Aorta (tissue), 5 donors: ENCODE measurements around the gene ANKAR. TPM values are rescaled to one million over a fixed set of nuclear protein-coding genes. Genes with fewer than 3 reads are reported as not detected.

ENCODE experiments used
- ATAC-seq: fragments of 200-7000 bp; cut with Tn5 transposase; one replicate; pipeline ENCODE4 v1.9.1; 2022; ENCODE audit warnings: moderate library complexity; ENCODE audit not compliant: low FRiP score
- DNase-seq, 2 donors: peaks; one replicate each; pipeline ENCODE4 v3.0.0-alpha.2; 2020
- H3K27ac ChIP-seq, 2 donors: one replicate each; pipeline ENCODE4 v1.5.1; 2013; ENCODE audit warnings: low read length in 2 of 2, mild to moderate bottlenecking in 2 of 2, moderate library complexity in 2 of 2, control low read depth in 1 of 2, inconsistent platforms in 1 of 2, low read depth in 1 of 2
- H3K27me3 ChIP-seq, 2 donors: one replicate each; pipeline ENCODE4 v1.6.1; 2013; ENCODE audit warnings: control low read depth in 1 of 2, low read length in 1 of 2, mild to moderate bottlenecking in 1 of 2, moderate library complexity in 1 of 2; ENCODE audit not compliant: insufficient read depth in 2 of 2, control insufficient read depth in 1 of 2
- H3K36me3 ChIP-seq, 2 donors: one replicate each; pipeline ENCODE4 v1.6.1; 2013; ENCODE audit warnings: control low read depth in 1 of 2, low read length in 1 of 2, mild to moderate bottlenecking in 1 of 2; ENCODE audit not compliant: insufficient read depth in 2 of 2, control insufficient read depth in 1 of 2
- H3K4me1 ChIP-seq, 2 donors: one replicate each; pipeline ENCODE4 v1.6.1; 2013; ENCODE audit warnings: low read length in 2 of 2, control low read depth in 1 of 2, mild to moderate bottlenecking in 1 of 2, moderate library complexity in 1 of 2; ENCODE audit not compliant: insufficient read depth in 2 of 2, control insufficient read depth in 1 of 2
- H3K4me3 ChIP-seq, 2 donors: one replicate each; pipeline ENCODE4 v1.5.1; 2013; ENCODE audit warnings: low read length in 2 of 2, control low read depth in 1 of 2, mild to moderate bottlenecking in 1 of 2
- H3K9me3 ChIP-seq: one replicate; pipeline ENCODE4 v1.6.1; 2013; ENCODE audit warnings: mild to moderate bottlenecking, low read length; ENCODE audit not compliant: control insufficient read depth
- WGBS, 2 donors: extraction: QIAGEN DNeasy Blood & Tissue Kit; methylation state at CpG; one replicate each; pipeline ENCODE4 v1.1.7; 2013; 5-methylcytosine and 5-hydroxymethylcytosine counted together
- intact Hi-C, 2 donors: fragments of 100-400 bp; cut with DNase I; formaldehyde crosslinking; loops; one replicate each; pipeline versions ENCODE4 v1.14.2 to v1.15.0; 2022
- long read RNA-seq, 2 donors: library from polyadenylated mRNA; unstranded; transcript quantifications; one replicate each; pipeline ENCODE4 v2.0.0, GENCODE V29; 2020 to 2021
- polyA plus RNA-seq, 2 donors: library from polyadenylated mRNA; stranded (reverse); fragments of 200-250 nt; gene quantifications; one replicate each; pipeline ENCODE4 v1.2.3, GENCODE V29; 2013
- total RNA-seq, 2 donors: library from RNA; stranded (reverse); fragmentation: NEBNext Ultra II Directional; extraction: Animal tissue kit (Norgen Biotek cat#: 25700); gene quantifications; one replicate each; pipeline ENCODE4 v1.2.1, GENCODE V29; 2021
- donor health status: healthy with polysubstance abuse.
- donor health status: Bipolar disorder and iron deficiency.
- donor health status: DM: no; HTN: no; CAD: no.
- donor health status: DM: no; HTN: no; CAD: no.
- donor health status: DM: yes; HTN: yes; CAD: no.

ANKAR gene, protein sequence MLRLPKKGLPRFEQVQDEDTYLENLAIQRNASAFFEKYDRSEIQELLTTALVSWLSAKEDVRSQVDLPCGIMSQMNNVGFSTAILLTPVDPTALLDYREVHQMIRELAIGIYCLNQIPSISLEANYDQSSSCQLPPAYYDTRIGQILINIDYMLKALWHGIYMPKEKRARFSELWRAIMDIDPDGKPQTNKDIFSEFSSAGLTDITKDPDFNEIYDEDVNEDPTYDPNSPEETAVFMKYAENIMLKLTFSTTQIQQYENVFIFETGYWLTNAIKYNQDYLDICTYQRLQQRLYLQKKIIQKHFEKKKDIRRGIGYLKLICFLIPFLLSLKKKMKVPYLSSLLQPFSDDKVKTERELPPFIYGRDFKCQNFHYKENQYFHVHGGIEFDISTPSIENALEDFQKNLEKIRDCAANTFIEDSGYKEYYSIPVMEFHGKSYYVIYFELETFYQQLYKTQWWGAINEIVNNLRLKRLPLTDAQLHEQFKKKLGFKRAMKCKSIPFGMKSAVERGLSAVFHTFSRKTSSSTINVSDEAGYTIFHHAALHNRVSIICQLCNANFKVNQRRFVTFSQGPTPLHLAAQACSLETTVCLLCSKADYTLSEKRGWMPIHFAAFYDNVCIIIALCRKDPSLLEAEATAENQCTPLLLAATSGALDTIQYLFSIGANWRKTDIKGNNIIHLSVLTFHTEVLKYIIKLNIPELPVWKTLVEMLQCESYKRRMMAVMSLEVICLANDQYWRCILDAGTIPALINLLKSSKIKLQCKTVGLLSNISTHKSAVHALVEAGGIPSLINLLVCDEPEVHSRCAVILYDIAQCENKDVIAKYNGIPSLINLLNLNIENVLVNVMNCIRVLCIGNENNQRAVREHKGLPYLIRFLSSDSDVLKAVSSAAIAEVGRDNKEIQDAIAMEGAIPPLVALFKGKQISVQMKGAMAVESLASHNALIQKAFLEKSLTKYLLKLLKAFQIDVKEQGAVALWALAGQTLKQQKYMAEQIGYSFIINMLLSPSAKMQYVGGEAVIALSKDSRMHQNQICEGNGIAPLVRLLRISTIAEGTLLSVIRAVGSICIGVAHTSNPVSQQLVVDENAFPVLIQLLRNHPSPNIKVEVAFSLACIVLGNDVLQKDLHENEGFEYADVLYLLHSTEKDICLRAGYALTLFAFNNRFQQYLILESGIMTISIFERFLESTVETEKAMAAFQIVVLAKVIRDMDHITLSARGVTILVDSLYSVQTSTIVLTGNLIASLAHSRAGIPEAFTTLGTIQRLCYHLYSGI (N-terminal part only)
- total RNA-seq: 10 to 100 TPM; 18.9 to 27.2 TPM
- 1 to 10 TPM; 1.0 to 7.5 TPM for polyA plus RNA-seq
- long read RNA-seq, donor 1, partial matches to known transcripts: 2 of 10 reads
- long read RNA-seq, donor 1, other reads (novel, unspliced or antisense): 7 of 10 reads
- long read RNA-seq, donor 2, partial matches to known transcripts: 2 of 16 reads
- long read RNA-seq, donor 2, other reads (novel, unspliced or antisense): 14 of 16 reads

DNA sequence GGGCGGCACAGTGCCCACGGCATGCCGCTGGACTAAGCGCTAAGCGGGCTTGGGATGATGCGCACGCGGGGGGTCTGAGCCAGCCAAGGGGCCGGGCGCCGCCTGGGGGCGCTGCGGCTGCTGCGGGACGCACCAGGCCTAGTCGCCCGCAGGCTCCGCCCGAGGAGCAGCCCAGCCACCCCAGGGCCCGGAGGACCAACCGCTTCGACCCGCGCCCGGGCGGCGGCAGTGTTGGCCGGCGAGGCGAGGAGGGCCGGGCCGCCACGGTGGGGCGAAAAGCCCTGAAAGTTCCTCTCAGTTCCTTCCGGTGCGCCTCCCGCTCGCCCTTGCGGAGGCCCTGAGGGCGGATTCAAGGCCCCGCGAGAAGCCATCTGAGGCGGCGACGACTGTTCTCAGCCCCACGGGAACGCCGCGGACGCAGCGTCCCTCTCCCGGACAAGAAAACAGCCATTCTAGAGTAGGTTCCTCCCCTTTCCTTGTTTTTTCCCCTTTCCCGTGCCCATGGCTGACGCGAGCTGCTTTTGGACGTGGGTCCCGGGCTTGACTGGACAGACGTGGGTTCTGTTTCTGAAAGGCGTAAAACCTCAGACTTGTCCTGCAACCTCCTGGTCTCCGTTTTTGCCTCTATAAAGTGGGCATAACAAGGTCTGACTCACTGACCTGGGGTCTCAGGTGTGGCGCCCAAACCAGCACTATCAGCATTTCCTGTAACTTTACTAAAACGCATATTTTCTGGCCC, at the start of gene ANKAR:
Gene ANKAR, plus strand, starts transcription at position 297 of the 739 bp plus-strand sequence. CDS start 1,821 bp downstream, outside the sequence.
- intact Hi-C loops: no loop called here
- Histone ChIP-seq H3K4me1 (no peaks in the 10 kb centered on the region), H3K36me3 (peaks cover 0 to 3% of the 10 kb centered on the region in 2 donors), H3K27ac (peak within 1 kb of the TSS; percentile 78 to 99), H3K9me3 (no peaks in the 10 kb centered on the region), H3K4me3 (peak within 1 kb of the TSS; percentile 66 to 69), H3K27me3 (no peaks in the 10 kb centered on the region)
- DNase-seq: peak; percentile 94 to 97
- ATAC-seq: peak; percentile 99
- 0 to 1% methylated on average over 58 to 62 of the region's 62 CpGs for WGBS, 2 donors

DNA sequence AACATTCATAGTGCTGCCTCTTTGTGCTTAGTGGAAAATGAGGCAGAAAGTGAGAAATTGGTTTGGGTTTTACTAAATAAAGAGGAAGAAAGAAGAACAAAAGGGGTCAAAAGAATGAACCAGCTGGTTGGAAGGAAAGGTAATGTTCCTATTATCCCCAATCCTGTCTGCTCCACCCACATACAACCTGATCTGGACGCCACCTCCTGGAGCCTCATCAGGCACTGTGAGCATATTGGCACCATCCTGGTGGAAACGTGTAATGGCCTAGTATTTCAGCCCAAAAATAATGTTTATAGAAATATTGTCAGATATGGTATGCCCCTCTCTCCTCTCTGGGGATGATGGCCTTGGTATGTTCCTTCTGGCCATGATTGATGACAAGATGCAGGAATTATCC, 48.8 kb upstream of the ANKAR start:
- ATAC-seq (no peak), DNase-seq (no peak)
- Histone ChIP-seq H3K4me3 (no peak overlapping the region), H3K27me3 (no peaks in the 10 kb centered on the region), H3K36me3 (no peaks in the 10 kb centered on the region), H3K27ac (no peak overlapping the region), H3K4me1 (no peaks in the 10 kb centered on the region), H3K9me3 (no peaks in the 10 kb centered on the region)
- 44 to 53% methylated on average over 2 of the region's 2 CpGs for WGBS, 2 donors
- intact Hi-C loops: no loop called here

DNA sequence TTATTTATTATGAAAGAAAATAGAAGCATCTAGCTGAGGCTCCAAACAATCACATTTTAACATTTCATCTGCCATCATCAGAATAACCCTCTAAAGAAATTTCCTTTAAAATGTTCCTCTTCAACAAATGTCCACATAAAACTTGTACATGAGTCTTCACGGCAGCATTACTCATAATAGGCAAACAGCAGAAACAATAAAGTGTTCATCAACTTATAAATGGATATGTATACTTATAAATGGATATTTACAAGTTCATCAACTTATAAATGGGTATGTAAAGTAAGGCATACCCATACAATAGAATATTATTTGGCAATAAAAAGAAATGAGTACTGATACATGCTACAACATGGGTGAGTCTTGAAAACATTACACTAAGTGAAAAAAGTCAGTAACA, 46.7 kb upstream of the ANKAR start:
- Histone ChIP-seq H3K27ac (no peak overlapping the region), H3K9me3 (no peaks in the 10 kb centered on the region), H3K4me1 (no peaks in the 10 kb centered on the region), H3K4me3 (no peak overlapping the region), H3K36me3 (no peaks in the 10 kb centered on the region), H3K27me3 (no peaks in the 10 kb centered on the region)
- WGBS, 2 donors: 61 to 75% methylated on average over 1 of the region's 1 CpG
- ATAC-seq: no peak
- intact Hi-C loops: no loop called here
- no peak for DNase-seq

DNA sequence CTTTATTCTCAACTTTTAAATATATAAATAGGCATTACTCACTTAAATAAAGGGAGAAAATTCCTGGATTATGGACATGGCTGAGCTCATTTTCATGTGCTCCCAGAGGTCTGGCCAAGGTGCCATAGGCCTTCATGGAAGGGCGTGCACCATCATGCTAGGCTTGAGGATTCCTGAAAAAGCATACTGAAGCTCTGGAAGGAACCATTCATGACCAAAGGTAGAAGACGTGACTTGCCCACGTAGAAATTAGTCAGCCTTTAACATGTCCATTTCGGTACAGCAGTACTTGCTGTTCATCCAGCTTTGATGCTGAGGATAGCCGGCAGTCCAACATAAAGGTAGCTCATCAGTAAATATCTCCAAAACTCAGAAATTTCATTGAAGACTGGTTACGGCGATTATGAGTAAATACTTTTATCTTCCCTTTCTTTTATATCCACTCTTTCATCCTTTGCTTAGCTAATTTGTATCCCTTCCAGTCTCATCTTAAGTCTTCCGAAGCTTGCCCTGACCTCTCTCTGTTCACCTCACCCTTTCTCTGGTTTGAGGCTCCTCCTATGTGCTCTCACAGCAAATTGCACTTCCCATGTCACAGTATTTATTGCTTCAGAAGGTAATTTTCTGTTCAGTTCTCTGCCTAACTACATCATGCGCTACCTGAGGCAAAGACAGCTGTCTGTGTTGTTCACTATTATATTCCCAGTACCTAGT, 45.5 kb upstream of the ANKAR start:
- Histone ChIP-seq H3K27ac (no peak overlapping the region), H3K27me3 (no peaks in the 10 kb centered on the region), H3K36me3 (no peaks in the 10 kb centered on the region), H3K4me3 (no peak overlapping the region), H3K4me1 (no peaks in the 10 kb centered on the region), H3K9me3 (no peaks in the 10 kb centered on the region)
- intact Hi-C loops: no loop called here
- DNase-seq: no peak
- ATAC-seq: no peak
- 93 to 96% methylated on average over 9 of the region's 9 CpGs for WGBS, 2 donors

DNA sequence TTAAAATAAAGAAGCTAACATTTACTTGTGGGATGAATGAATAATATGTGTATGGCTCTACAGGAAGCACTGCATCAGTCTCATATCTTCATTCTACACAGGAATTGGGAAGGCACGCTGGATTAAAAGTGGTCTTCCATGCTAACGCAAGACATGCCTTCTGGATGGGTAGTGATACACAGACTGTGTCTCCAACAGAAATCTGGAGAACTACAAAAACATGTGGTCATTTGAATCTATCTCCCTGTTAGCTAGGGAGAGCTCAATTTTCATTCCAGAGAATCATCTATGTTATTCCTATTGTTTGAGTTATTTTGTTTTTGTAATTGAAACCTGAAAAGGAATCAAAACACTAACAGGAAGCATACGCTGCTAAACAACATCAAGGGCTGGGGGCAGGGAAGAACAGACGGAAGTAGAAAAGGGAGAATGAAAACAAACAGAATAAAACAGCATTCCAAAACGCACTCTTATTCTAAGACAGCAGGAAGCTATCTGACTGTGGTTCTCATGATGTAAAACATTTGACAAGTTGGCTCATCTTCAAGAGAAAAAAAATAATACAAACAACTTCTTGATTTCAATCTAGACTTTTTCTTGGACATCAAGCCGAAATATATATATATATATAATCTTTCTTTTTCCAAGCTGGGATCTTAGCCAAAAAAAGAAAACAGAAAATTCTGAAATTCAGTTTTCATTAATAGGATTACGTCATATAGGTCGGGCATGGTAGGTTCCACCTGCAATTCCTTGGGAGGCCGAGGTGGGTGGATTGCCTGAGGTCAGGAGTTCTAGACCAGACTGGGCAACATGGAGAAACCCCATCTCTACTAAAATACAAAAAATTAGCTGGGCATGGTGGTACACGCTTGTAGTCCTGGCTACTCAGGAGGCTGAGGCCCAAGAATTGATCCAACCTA, 44.7 kb upstream of the ANKAR start:
- H3K4me3 ChIP-seq: no peak overlapping the region
- no peaks in the 10 kb centered on the region for H3K4me1 ChIP-seq
- no peak for DNase-seq
- no peak overlapping the region for H3K27ac ChIP-seq
- no peaks in the 10 kb centered on the region for H3K9me3 ChIP-seq
- no peaks in the 10 kb centered on the region for H3K27me3 ChIP-seq
- 25 to 26% methylated on average over 10 of the region's 10 CpGs for WGBS, 2 donors
- no peaks in the 10 kb centered on the region for H3K36me3 ChIP-seq
- intact Hi-C loops: no loop called here
- no peak for ATAC-seq

DNA sequence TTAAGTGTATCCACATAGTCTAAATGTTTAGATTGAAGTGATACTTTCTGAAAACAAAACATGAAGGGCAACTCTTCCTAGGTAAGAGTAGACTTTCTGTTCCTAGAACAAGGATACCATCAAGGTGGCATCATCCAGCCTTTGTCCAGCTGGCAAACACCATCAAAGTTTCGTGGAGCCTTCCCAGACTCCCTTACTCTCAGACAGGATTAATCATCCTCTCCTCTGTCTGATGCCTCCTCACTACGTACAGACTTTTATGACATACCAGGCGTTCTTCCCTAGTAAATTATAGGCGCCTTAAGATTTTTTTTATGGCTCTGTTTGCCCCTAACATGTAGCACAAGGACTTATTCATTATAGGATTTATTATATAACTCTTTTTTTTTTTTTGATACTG, 42.6 kb upstream of the ANKAR start:
- Histone ChIP-seq H3K4me1 (no peaks in the 10 kb centered on the region), H3K36me3 (no peaks in the 10 kb centered on the region), H3K9me3 (no peaks in the 10 kb centered on the region), H3K27me3 (no peaks in the 10 kb centered on the region), H3K4me3 (no peak overlapping the region), H3K27ac (no peak overlapping the region)
- 79 to 87% methylated on average over 4 of the region's 4 CpGs for WGBS, 2 donors
- ATAC-seq (no peak), DNase-seq (no peak)
- intact Hi-C loops: no loop called here

DNA sequence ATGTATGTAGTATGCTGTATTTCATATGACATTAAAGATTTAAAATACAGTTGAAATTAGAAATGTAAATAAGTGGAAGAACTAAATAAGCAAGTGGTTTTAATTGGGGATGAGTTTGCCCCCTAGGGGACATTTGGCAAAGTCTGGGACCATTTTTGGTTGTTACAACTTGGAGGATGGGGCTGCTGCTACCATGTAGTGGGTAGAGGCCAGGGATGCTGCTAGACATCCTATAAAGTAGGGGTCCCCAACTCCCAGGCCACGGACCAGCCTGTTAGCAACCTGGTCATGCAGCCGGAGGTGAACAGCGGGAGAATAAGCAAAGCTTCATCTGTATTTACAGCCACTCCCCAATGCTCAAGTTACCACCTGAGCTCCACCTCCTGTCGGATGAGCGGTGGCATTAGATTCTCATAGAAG, 41.1 kb upstream of the ANKAR start:
- Histone ChIP-seq H3K4me3 (no peak overlapping the region), H3K9me3 (no peaks in the 10 kb centered on the region), H3K27ac (no peak overlapping the region), H3K4me1 (no peaks in the 10 kb centered on the region), H3K36me3 (no peaks in the 10 kb centered on the region), H3K27me3 (no peaks in the 10 kb centered on the region)
- ATAC-seq (peak; percentile 19), DNase-seq (no peak)
- intact Hi-C loops: no loop called here
- WGBS, 2 donors: 96 to 97% methylated on average over 5 of the region's 5 CpGs
